ENCODE data around the gene NDUFAF8. TPM values are rescaled to one million over a fixed set of nuclear protein-coding genes. Genes with fewer than 3 reads are reported as not detected.

Gene NDUFAF8, protein sequence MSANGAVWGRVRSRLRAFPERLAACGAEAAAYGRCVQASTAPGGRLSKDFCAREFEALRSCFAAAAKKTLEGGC
- total RNA-seq (ENCODE audit: insufficient read depth, low replicate concordance): 77.0 TPM

DNA sequence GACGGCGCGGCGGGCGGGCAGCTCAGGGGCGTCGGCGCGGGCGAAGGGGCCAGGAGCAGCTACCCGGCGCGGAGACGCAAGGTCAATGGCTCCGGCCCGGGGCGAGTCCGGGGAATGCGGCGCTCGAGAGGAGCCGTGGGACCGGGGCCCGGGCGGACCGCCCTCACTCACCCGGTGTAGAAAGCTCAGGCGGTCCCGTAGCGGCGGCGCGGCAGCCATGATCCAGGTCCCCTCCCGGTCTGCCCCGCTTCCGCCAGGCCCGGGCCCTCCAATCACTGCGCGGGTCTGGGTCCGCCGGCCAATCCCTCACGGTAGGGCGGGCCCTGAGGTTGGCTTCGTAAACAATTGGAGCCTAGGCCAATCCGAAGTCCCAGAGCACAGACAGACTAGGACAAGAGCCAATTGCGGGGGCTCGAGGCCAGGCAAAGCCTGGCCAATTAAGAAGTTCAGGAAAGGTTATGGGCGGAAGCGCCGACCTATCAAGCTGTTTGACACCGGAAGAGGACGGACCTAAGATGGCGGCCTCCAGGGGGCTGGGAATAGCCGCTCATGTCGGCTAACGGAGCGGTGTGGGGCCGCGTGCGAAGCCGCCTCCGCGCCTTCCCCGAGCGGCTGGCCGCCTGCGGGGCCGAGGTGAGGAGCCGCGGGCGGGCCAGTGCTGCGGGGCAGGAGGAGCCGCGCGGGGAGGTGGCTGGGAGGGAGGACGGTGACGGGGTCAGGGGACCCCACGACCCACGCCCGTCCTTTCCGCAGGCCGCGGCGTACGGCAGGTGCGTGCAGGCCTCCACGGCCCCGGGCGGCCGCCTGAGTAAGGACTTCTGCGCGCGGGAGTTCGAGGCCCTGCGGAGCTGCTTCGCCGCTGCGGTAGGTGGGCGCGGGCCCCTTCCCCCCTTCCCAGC lies at the start of gene NDUFAF8, which contains the start of gene TEPSIN:
Gene NDUFAF8, plus strand, starts transcription at position 504 of the 899 bp plus-strand sequence. Its CDS starts 46 bp downstream, at position 550.
Gene TEPSIN, minus strand, starts transcription at position 241 of the 899 bp plus-strand sequence. Its CDS starts 22 bp downstream, at position 219.
- peak; percentile 100 for DNase-seq (ENCODE audit: low spot score)

DNA sequence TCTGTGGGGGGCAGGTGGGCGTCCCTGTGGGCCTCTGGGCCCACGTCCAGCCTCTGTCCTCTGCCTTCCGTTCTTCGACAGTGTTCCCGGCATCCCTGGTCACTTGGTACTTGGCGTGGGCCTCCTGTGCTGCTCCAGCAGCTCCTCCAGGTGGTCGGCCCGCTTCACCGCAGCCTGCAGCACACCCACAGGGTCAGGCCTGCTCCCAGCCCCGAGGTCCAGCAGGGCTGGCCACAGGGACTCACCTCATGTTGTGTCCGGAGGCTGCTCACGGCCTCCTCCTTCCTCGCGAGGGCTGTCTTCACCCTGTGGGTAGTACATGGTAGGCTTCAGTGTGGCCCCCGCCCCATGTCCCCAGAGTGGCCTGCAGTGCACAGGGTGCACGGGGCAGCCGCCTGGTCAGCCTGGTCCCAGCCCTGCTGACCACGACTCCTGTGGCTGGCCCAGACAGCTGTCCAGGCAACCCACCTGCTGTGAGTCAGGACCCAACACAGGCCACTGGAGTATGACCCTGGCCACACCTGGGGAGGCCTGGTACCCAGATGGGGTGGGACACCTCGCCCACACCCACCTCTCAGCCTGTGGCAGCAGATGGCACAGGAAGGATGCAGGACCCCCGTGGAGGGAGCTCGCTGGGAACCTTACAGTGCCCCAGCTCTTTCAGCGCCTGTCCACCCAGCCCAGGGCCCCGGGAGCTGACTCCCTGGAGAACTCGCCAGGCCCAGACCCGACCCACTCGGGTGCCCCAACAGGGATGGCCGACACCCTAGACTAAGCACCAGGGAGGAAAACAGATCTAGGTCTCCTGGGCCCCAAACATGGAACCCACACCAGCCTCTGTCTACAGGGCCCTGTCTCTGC lies 49.2 kb upstream of the NDUFAF8 start:
- DNase-seq (ENCODE audit: low spot score): no peak

DNA sequence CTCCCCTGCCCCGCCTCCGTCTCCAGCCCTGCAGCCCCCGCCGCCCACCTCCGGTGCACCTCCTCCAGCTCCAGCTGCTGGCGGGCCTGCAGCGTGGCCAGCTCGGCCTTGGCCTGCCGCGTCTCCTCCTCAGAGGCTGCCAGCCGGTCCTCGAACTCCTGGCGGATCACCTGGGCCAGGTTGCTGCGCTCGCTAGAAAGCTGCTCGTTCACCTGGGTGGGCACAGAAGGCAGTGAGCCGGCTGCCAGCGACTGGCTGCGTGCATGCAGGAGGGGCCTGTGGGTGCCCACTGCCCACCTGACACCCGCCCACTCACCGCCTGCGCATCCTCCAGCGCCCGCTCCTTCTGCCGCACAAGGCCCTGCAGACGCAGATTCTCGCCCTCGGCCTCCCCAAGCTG lies 48.5 kb upstream of the NDUFAF8 start:
- DNase-seq (ENCODE audit: low spot score): no peak

DNA sequence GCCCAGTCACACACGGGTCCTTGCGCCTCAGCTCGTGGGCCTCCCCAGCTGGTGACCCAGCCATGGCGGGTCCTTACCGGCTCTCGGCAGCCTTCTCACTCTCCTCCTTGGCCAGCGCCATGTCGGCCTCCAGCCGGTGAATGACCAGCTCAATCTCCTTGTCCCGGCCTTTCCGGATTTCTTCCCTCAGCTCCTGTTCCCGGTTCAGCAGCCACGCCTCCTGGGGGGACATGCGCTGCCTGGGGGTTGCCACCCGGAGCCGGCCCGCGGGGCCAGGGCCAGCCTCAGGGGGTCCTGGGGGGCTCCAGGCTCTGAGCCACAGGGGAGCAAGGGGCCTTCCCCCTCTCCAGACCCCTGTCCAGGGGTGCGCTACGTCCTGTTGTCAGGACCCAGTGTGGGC lies 48.0 kb upstream of the NDUFAF8 start:
- no peak for DNase-seq (ENCODE audit: low spot score)

DNA sequence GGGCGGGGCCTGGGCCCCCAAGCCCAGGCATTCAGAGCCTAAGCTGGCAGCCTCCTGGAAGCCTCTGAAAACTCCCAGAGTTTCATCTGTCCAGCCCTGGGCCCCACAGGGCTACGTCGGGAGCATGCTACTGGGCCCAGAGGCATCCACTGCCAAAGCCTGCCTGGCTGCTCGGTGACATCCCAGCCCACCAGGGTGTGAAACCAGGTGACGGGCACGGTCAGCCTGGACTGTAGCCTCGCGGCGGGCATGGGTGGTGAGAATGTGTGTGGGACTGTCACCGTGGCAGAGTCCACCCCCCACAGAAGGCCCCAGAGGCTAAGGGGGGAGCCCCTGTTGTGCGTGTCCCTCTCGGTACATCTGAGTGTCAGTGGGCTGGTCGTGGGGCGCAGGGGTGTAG lies 47.5 kb upstream of the NDUFAF8 start:
- DNase-seq (ENCODE audit: low spot score): no peak

DNA sequence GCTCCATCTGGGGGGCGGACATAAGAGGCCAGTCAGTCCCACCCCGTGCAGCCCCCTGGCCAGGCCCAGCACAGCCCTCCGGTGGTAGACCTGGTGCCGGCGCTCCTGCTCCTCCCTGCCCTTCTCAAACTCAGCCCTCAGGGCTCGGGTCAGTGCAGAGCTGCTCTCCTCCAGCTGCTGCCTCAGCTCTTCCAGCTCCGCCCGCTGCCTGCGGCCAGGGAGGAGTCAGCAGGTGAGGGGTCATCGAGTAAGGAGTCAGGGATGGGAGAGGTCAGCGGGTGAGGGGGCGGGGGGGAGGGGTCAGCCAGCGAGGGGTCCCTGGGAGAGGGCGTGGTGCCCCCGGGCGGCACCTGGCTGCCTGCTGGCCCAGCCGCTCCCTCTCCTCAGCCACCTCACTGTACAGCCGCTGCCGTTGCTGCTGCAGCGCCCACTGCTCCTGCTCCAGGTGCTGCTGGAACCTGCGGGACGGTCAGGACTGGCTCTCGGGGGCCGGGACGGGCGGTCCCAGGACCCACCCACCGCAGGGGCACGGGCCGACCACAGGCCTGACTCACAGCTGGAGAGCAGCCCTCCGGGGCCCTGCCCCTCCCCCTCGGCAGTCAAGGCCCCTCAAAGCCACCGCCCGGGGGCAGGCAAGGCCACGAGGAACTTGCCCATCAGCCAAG lies 46.6 kb upstream of the NDUFAF8 start:
- no peak for DNase-seq (ENCODE audit: low spot score)

DNA sequence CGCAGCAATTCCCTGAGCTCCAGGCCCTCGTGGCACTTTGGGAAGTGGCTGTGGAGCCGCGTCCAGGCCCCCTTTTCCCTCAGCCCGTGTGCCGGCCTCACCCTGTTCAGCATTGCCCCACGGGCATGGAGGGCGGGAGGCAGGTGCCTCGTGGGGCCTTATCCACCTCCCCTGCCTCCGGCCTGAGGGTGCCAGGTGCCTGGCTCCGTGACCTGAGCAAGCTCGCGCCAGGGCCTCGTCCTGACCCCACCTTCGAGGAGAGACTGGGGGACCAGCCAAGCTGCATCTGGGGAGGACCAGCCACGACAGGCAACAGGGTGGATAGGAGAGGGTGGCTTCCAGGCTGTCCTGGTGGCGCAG lies 46.1 kb upstream of the NDUFAF8 start:
- DNase-seq (ENCODE audit: low spot score): no peak

DNA sequence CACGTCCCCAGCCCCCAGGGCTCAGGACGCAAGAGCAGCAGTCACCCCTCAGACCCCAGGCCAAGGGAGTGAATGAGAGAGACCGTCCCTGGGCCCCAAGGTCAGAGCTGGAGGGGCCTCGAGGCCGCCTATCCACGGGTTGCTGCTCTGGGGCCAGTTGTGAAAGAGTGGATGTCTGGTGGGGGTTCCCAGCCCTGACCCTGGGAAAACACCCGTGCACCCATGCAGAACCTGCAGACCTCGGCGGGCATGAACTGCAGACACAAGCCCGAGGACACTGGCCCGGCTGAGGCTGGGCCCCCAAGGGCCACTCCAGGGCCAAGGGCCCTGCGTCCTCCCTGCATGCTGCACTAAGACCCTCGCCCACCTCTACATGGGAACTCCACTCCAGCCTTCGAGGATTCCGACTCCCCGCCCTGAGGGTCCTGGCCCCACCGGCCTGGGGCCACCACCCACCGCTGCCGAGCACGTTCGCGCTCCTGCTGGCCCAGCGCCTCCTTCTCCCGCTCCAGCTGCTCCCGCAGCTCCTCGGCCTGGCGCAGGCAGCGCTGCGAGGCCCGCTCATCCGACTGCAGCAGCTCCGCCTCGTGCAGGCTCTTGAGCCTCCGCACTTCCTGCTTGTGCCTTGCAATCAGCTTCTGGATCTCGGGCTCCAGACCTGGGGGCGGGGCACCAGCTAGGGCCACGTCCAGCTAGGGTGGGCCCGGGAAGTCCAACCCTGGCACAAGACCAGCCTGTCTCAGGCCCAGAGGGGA lies 45.5 kb upstream of the NDUFAF8 start:
- peak; percentile 56 for DNase-seq (ENCODE audit: low spot score)

DNA sequence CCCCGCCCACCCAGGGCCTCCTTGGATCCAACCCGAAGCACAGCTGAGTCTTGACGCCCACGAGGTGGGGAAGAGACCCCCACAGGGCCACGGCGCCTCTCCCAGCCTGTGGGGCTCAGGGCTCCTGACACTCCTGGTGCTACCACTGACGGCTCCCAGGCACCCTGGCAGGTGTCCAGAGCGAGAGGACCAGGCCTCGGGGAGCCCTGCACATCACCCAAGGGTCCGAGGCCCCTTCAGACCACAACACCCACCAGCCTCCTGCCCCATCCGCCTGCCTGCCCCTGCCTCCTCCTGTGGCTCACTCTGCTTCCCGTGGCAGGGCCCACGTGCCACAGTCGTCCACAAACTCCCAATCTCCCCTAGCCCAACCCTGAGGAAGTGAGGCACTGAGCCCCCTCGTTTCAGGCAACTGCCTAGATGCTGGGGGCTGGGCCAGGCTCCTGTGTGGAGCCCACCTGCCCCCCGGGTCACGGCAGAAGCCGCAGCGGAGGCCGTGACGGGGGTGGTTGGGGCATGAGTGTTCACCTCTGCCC lies 44.8 kb upstream of the NDUFAF8 start:
- DNase-seq (ENCODE audit: low spot score): no peak

DNA sequence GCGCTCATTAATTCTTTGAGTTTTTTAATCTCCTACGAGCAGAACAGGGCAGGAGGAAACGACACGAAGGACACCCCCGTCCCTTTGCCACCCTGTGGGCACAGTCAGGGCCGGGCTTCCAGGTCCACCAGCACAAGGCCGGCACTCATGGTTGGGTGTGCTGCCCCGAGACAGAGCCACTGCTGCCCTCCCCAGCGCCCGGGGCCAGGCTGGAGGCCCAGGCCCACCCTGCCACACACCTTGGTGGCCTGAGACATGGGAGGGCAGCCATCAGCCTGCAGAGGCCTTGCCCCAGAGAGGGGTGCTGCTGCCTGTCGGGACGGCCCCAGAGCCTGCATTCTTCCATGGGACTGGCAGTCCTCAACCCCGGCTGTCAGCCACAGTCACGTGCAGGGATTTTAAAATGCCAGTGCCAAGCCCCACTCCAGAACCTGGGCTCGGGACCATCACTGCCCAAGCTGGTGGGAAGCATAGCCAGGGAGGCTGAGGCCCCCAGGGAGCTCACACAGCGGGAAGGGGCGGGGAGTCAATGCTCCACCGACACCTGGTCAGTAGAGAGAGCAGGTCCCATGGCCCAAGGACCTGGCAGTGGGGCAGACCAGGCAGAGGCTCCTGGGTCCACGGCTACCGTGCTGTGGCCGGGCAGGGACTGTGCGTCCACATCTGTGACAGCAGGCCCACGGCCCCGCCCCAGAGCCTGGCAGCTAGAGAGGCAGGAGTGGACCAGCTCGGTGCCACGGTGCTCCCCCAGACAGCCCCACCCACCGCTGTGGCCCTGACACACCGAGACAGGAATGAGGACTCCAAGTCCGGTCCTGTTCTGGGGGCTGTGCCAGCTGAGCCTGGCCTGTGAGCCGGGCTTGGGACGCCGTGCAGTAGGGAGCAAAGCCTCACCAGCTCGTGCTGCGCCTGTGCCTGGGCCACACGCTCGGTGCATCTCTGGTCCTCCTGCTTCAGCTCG lies 43.9 kb upstream of the NDUFAF8 start:
- DNase-seq (ENCODE audit: low spot score): no peak

DNA sequence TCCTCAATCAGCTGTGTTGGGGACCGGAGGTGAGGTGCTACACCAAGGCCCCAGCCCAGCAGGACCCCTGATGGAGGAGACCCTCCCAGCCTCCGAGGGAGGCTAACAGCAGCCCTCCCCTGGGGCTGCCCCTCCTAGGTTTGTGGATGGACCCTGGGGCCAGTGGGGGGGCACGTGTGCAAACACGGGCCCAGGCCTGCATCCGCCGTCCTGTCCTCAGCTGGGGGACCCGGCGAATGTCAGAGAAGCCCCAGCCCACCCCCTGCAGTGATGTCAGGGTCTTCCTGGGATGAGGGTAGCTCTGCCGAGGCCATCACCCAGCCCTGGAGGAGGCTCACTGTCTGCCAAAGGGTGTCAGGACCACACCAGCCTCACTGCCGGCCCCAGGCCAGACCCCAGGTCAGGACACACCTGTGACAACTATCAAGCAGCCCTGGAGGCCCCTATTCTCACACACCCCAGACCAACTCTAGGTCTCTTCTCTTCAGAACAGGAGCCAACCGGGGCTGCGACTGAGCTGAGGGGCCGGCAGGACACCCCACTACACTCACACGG lies 43.1 kb upstream of the NDUFAF8 start:
- no peak for DNase-seq (ENCODE audit: low spot score)

DNA sequence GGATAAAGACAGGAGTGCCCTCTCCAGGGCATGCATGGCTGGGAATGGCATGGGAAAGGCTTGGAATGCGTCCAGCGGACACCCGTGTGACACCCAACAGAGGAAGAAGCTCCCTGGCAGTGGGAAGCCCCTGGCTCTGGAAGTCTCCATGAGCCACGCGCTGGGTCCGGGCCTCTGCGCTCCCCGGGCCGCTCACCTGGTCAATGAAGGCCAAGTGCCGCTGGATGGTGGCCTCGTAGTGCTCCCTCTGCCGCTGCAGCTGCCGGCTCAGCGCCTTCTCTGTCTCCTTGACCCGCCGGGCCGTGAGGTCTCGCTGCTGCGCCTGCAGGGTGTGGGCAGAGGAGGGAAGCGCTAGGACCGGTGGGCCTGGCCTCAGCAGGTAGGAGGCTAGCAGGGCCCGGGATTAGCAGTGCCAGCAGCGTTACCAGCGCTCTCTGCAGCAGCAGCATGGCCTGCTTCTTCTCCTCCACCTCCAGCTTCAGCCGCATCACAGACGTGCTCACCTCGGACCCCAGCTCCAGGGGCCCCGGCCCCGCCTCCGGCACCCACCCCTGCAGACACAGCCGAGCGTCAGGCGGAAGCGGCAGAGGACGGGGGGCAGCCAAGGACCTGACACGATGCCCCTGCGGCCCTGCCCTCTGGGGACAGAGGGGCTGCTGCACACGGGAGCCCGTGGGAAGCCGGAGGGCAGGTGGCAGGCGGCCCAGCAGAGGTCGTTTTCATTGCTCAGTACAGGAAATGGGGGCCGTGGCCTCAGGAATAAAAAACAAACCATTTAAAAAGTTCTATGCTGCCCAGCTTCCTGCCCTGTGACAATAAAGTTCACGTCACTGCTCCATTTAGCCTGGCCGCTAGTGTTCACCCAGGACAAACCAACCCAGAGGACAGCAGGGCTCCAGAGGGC lies 42.4 kb upstream of the NDUFAF8 start:
- DNase-seq (ENCODE audit: low spot score): no peak

DNA sequence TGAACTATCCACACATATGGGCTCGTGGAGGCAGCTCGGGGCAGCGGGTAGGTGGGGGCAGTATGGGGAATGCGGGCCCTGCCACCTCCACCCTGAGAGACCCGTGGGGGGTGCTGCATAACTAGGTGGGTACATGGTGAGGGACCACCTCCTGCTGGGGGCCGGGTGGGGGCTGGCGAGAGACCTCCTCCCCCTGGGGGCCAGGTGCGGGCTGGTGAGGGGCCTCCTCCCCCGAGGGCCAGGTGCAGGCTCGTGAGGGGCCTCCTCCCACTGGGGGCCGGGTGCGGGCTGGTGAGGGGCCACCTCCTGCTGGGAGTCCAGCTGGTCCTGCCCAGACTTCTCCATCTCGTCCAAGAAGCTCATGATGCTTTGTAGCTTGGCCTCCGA lies 41.7 kb upstream of the NDUFAF8 start:
- no peak for DNase-seq (ENCODE audit: low spot score)

DNA sequence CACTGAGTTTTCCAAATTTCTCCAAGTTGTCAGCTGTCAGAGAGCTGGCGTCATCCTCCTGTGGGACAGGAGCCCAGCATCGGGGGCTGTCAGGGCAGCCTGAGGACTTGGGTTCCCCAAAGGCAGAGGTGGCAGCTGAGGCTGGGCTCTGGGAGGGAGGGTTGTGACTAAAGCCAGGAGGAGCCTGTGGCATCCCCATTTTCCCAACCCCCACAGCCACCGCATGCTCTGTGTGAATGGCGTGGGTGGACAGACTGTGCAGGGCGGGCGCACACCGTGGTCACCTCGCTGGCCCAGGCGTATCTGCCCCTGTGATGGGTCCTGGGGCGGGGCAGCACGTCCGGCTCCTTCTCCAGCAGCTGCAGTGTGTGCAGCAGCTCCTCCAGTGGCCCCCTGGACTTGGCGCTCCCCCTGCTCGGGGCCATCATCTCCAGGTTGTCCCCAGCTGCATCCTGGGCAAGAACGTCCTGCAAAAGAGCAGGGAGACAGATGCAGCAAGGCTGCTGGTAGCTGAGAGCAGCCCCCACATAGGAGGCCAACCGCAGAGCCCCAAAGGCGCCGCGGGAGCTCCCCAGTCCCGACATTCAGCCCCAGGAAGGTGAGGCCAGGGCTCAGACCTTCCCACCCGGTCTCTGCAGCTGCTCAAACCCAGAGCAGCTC lies 41.2 kb upstream of the NDUFAF8 start:
- no peak for DNase-seq (ENCODE audit: low spot score)

DNA sequence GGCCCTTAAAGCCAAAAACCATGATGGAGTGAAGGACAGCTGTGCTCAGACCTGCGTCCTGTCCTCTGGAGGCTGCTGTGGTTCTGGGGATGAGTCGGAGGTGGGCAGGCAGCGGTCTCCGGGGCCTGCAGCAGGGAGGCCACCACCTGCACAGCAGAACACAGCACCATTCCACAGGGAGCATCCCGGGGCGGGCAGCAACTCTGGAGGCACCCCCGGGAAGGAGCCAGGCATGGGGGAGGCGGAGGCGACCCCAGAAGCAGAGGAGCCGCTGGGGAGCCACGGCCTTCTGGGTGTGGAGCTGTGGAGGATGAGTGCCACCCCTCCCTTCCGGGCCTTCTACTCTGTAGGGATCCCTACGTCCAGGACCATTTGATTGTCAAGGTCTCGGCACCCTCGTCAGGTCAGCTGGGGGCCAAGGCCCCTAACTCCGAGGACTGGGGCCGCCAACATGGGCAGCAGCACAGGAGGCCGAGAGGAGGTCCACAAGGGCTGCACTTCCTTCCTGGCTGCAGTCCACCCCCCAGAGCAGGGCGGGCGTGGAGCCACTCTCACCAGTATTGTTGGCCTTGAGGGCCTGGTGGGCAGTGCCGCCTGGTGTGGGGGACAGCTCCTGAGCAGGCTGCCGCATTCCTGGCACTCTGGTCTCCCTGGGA lies 40.2 kb upstream of the NDUFAF8 start:
- DNase-seq (ENCODE audit: low spot score): no peak

DNA sequence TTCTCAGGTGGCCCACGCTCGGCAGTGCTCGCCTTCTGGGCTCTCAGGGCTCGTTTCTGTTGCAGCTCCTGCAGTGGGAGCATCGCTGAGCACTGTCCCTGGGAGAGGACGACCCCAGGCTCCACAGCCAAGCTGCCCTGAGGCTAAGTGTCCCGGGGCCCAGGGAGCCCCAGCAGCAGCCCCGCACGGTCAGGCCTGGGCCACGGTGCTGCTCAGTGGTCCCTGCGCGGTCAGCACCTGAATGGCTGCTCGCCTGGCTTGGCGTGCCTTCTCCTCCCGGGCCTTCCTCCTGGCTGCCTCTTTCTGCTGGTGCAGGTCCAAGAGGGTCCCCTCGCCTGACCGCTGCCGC lies 39.7 kb upstream of the NDUFAF8 start:
- no peak for DNase-seq (ENCODE audit: low spot score)

DNA sequence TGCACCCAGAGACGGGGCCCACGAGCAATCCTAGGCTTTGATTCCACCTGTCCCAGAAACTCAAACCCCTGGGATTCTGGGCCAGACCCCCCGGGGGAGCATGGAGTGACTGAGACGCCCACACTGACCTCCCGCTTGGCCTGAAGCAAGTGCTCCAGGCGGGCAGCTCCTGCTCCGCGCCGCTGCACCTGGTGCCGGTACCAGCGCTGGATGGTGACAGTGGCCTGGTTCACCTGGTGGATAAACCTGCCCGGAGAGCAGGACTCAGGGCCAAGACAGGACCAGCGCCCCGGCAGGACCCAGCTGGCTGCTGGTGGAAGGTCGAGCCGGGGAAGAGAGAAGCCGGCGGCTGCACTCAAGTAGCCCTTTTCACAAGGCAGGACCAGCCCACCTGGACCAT lies 38.9 kb upstream of the NDUFAF8 start:
- no peak for DNase-seq (ENCODE audit: low spot score)
